ENCODE results near the gene INMT.

GRCh38 chr7:30726296-30727006, 25.5 kb upstream of the INMT start:
- no peak for TF ChIP-seq PRDM15 (CRISPR knock-in tag; IDR thresholded peaks at IDR 0.05)
- no peak for TF ChIP-seq CTCF (IDR thresholded peaks at IDR 0.05 in 2 of 3, conservative IDR thresholded peaks at IDR 0.05 in 1 of 3; ENCODE audit: control insufficient read depth in 2 of 3, extremely low read depth in 1 of 3, insufficient read depth in 1 of 3, low read depth in 3 of 3, low read length in 3 of 3)
- no peak for TF ChIP-seq EZH2 (IDR thresholded peaks at IDR 0.05; ENCODE audit: borderline replicate concordance, control insufficient read depth, low read depth, low read length)
- no peak for TF ChIP-seq ZNF274 (IDR thresholded peaks at IDR 0.05; ENCODE audit: insufficient read depth, insufficient read length)
